ENCODE measurements around the gene NFRKB.
A peak's percentile ranks its signal among the peaks of the same experiment; 100 is the strongest.

NFRKB gene

DNA sequence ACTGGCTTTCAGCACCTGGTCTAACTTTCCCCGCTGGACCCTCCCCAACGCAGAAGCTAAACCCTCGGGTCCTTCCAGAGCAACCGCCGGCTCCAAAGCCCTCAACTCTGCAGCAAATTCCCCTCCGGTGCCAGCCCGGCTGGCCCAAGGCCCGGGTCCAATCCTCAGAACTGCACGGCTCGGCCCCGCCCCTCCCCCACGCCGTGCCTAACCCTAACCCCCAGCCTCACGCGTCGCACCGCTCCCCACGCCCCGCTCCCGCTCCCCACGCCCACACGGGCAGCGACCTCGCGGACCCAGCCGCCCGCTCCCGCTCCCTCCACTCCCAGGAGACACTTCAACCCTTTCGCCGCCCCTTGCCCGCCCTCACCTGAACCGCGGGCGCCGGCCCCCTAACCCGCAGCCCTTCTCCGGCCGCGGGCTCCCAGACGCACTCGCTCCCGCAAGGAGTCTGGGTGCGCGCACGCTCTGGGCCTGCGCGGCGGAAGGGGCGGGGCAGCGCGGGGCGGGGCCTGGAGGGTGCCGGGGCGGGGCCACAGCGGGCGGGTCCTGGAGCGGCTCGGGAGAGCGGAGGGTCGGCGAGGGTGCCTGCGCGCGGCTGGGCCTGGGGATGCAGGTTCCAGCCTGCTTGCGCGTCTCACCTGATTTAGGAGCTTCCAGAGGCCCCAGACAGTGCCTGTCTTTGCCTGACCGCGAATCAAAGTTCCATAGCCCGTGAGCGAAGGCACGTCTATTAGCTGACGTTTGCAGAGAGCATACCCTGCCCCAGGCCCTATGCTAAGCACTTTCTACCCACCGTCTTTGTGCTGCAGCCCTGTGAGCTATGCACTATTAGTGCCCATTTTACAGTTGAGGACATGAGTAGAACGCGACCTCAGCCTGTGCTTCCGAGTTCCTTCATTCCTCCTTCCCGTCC, at the start of gene NFRKB:
TSS of gene NFRKB (minus strand) at position 453 of the 916 bp plus-strand sequence. CDS start 2,729 bp downstream, outside the sequence.
- H3K79me2 ChIP-seq (ENCODE audit: insufficient read depth, low read length) = peaks cover 44% of the 10 kb centered on the region
- peak within 1 kb of the TSS; percentile 87 for H2AFZ ChIP-seq (ENCODE audit: low read depth, low read length)
- peak within 1 kb of the TSS; percentile 83 for H3K4me2 ChIP-seq (ENCODE audit: insufficient read depth, low read length)
- H3K36me3 ChIP-seq (ENCODE audit: insufficient read depth, low read length) = peaks cover 34% of the 10 kb centered on the region
- peak within 1 kb of the TSS; percentile 83 for H3K9ac ChIP-seq (ENCODE audit: low read depth, low read length)
- H3K9me3 ChIP-seq (ENCODE audit: insufficient read depth, low read length, severe bottlenecking) = no peaks in the 10 kb centered on the region
- peaks cover 37% of the 10 kb centered on the region for H3K4me1 ChIP-seq (ENCODE audit: insufficient read depth, low read length)
- H3K27ac ChIP-seq (ENCODE audit: low read length) = peak within 1 kb of the TSS; percentile 82
- DNase-seq = peak; percentile 91
- ATAC-seq (ENCODE audit: insufficient read depth, low read depth) = peak; percentile 93
- TF ChIP-seq, protein P1, sequence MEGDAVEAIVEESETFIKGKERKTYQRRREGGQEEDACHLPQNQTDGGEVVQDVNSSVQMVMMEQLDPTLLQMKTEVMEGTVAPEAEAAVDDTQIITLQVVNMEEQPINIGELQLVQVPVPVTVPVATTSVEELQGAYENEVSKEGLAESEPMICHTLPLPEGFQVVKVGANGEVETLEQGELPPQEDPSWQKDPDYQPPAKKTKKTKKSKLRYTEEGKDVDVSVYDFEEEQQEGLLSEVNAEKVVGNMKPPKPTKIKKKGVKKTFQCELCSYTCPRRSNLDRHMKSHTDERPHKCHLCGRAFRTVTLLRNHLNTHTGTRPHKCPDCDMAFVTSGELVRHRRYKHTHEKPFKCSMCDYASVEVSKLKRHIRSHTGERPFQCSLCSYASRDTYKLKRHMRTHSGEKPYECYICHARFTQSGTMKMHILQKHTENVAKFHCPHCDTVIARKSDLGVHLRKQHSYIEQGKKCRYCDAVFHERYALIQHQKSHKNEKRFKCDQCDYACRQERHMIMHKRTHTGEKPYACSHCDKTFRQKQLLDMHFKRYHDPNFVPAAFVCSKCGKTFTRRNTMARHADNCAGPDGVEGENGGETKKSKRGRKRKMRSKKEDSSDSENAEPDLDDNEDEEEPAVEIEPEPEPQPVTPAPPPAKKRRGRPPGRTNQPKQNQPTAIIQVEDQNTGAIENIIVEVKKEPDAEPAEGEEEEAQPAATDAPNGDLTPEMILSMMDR (IDR thresholded peaks at IDR 0.05; ENCODE audit: borderline replicate concordance, extremely low read depth, low read length, poor library complexity, severe bottlenecking) = peak; percentile 14
- TF ChIP-seq EZH2 (IDR thresholded peaks at IDR 0.05; ENCODE audit: borderline replicate concordance, low read depth, low read length, severe bottlenecking) = no peak
- peaks cover 18% of the 10 kb centered on the region; the same call in 1 of the 2 replicates for H4K20me1 ChIP-seq (ENCODE audit: insufficient read depth, low read length)
- H3K27me3 ChIP-seq (ENCODE audit: insufficient read depth, low read length, poor library complexity) = no peaks in the 10 kb centered on the region
- H3K4me3 ChIP-seq (ENCODE audit: low read depth in 1 of 2, low read length in 2 of 2) = peak within 1 kb of the TSS; percentile 74 to 94

DNA sequence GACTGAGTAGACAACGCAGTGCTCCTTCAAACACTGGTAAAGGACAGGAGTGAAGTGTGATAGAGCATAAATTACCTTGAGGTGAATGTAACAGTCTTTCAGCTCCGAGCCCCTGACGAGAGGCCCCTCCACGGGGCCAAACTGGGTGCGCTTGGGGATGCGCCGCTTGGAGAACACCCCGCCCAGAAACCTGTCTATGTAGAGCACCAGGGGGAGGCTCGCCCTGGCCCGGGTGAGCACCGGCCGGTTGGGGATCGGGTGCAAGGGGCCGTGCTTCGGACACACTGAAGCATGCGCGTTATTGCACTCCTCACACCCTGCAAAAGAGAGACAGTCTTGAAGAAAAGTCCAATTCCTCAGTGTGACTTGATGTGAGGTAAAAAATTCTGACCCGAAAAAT, 49.3 kb upstream of the NFRKB start:
- ATAC-seq (ENCODE audit: insufficient read depth, low read depth) = no peak
- Histone ChIP-seq H3K9me3 (ENCODE audit: insufficient read depth, low read length, severe bottlenecking) (no peaks in the 10 kb centered on the region), H3K27me3 (ENCODE audit: insufficient read depth, low read length, poor library complexity) (no peaks in the 10 kb centered on the region), H3K36me3 (ENCODE audit: insufficient read depth, low read length) (peaks cover 20% of the 10 kb centered on the region), H3K4me2 (ENCODE audit: insufficient read depth, low read length) (no peak overlapping the region), H3K4me3 (ENCODE audit: low read depth in 1 of 2, low read length in 2 of 2) (no peak overlapping the region), H4K20me1 (ENCODE audit: insufficient read depth, low read length) (no peaks in the 10 kb centered on the region), H3K4me1 (ENCODE audit: insufficient read depth, low read length) (no peaks in the 10 kb centered on the region), H3K79me2 (ENCODE audit: insufficient read depth, low read length) (no peaks in the 10 kb centered on the region), H3K9ac (ENCODE audit: low read depth, low read length) (no peak overlapping the region), H2AFZ (ENCODE audit: low read depth, low read length) (no peak overlapping the region), H3K27ac (ENCODE audit: low read length) (no peak overlapping the region)
- TF ChIP-seq, protein P1 (IDR thresholded peaks at IDR 0.05; ENCODE audit: borderline replicate concordance, extremely low read depth, low read length, poor library complexity, severe bottlenecking) = no peak
- TF ChIP-seq EZH2 (IDR thresholded peaks at IDR 0.05; ENCODE audit: borderline replicate concordance, low read depth, low read length, severe bottlenecking) = no peak
- no peak for DNase-seq

DNA sequence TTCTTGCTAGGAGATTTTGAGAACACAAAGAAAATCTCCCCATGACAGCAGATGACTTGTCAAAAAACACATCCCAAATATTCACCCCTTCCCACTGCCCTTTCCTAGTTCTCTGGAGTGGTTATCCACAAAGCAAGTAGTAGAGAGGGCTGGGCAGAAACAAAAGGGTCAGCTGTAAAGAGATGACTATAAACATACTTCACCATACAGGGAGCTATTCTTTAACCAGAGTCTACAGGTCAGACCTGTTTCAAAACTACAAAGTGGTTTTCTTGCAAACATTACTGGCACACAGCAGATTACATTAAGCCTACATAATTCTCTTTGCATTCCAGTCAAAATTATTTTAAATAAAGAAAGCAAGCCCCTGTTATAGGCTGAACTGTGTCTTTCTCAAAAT, 47.7 kb upstream of the NFRKB start:
- no peak for TF ChIP-seq EZH2 (IDR thresholded peaks at IDR 0.05; ENCODE audit: borderline replicate concordance, low read depth, low read length, severe bottlenecking)
- TF ChIP-seq, protein P1 (IDR thresholded peaks at IDR 0.05; ENCODE audit: borderline replicate concordance, extremely low read depth, low read length, poor library complexity, severe bottlenecking) = no peak
- no peak overlapping the region for H3K4me2 ChIP-seq (ENCODE audit: insufficient read depth, low read length)
- DNase-seq (no peak), ATAC-seq (ENCODE audit: insufficient read depth, low read depth) (no peak)
- H3K9ac ChIP-seq (ENCODE audit: low read depth, low read length) = no peak overlapping the region
- H3K27ac ChIP-seq (ENCODE audit: low read length) = no peak overlapping the region
- H3K9me3 ChIP-seq (ENCODE audit: insufficient read depth, low read length, severe bottlenecking) = no peaks in the 10 kb centered on the region
- peaks cover 27% of the 10 kb centered on the region for H3K36me3 ChIP-seq (ENCODE audit: insufficient read depth, low read length)
- H3K4me1 ChIP-seq (ENCODE audit: insufficient read depth, low read length) = no peaks in the 10 kb centered on the region
- no peaks in the 10 kb centered on the region for H4K20me1 ChIP-seq (ENCODE audit: insufficient read depth, low read length)
- H3K27me3 ChIP-seq (ENCODE audit: insufficient read depth, low read length, poor library complexity) = no peaks in the 10 kb centered on the region
- no peaks in the 10 kb centered on the region for H3K79me2 ChIP-seq (ENCODE audit: insufficient read depth, low read length)
- H2AFZ ChIP-seq (ENCODE audit: low read depth, low read length) = no peak overlapping the region
- H3K4me3 ChIP-seq (ENCODE audit: low read depth in 1 of 2, low read length in 2 of 2) = no peak overlapping the region

Measured in DND-41 (cell line).